Measurements from ENCODE around the gene ENTPD8. TPM values are rescaled to one million over a fixed set of nuclear protein-coding genes. Genes with fewer than 3 reads are reported as not detected.

The ENTPD8 gene
- total and polyA plus RNA-seq, 2 donors (not counting 3 experiments of a cell fraction or from before 2014, with no cell fraction given) = 0.44 to 0.51 TPM

DNA sequence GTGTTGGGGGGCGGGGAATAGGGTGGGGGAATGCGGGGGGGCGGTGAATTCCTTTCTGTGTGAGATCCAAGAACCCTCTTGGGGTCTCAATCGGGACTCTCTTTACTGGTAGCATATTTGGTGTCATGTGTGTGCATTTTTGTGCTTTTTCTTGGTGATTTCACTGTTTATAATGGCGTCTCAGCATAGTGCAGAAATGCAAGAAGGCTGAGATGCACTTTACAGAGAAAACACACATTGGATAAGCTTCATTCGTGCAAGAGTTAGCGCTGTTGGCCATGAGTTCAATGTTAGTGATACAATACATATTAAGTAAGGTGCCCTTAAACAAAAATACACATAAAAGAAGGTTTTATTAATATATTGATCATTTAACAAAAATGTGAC is 771 bp upstream of the ENTPD8 start:
- H3K27me3 ChIP-seq (ENCODE audit: control insufficient read depth in 2 of 2, insufficient read depth in 2 of 2, low read length in 2 of 2) = no peaks in the 10 kb centered on the region
- H3K27ac ChIP-seq (ENCODE audit: insufficient read depth, low read depth, low read length) = no peak overlapping the region
- CTCF ChIA-PET = interaction anchor here (1.1 to 3.8 kb wide), 6 partner anchors 8 to 155 kb away, joined by 3 to 31 read pairs (median 8); partner anchors contain the start of genes EXD3, NOXA1 and NRARP
- FAIRE-seq (no peak), DNase-seq (ENCODE audit: low read depth, low spot score) (no peak)
- intact Hi-C loops (cut with micrococcal nuclease) = no loop called here
- H3K9me3 ChIP-seq (replicated peaks; ENCODE audit: control insufficient read depth, insufficient read depth, low read length) = no peaks in the 10 kb centered on the region
- BruUV-seq (replicated peaks) = no TSS peak
- dilution Hi-C loops (cut with MboI; ENCODE audit: extremely low pct_ligation_motif_present, low sequenced_read_pairs) = no loop called here
- H3K4me3 ChIP-seq (replicated peaks in 1 of 3; ENCODE audit: insufficient read depth in 1 of 3, low read depth in 1 of 3, low read length in 3 of 3) = no peak overlapping the region
- H3K4me1 ChIP-seq (ENCODE audit: control insufficient read depth, extremely low read depth, insufficient read depth, low read length) = no peaks in the 10 kb centered on the region
- H3K79me2 ChIP-seq (ENCODE audit: control insufficient read depth, insufficient read depth, low read length) = no peaks in the 10 kb centered on the region
- no peaks in the 10 kb centered on the region for H4K20me1 ChIP-seq (replicated peaks; ENCODE audit: control insufficient read depth, extremely low read depth, insufficient read depth, low read length)
- TF ChIP-seq POLR2AphosphoS5 (IDR thresholded peaks at IDR 0.05; ENCODE audit: insufficient read depth, low read depth, low read length) (no peak), FOS (IDR thresholded peaks at IDR 0.05; ENCODE audit: borderline replicate concordance, insufficient read depth, low read length) (no peak), POLR2A (IDR thresholded peaks at IDR 0.05; ENCODE audit: low read depth, low read length) (no peak), MYC (IDR thresholded peaks at IDR 0.05; ENCODE audit: low read depth, low read length) (no peak), GATA2 (IDR thresholded peaks at IDR 0.05; ENCODE audit: insufficient read depth, insufficient read length, low read depth, low read length) (no peak), EZH2 (IDR thresholded peaks at IDR 0.05; ENCODE audit: borderline replicate concordance, low read depth, low read length, severe bottlenecking) (no peak), JUN (IDR thresholded peaks at IDR 0.05; ENCODE audit: borderline replicate concordance, insufficient read depth, insufficient read length, low read depth) (no peak)
- TF ChIP-seq, protein P1, sequence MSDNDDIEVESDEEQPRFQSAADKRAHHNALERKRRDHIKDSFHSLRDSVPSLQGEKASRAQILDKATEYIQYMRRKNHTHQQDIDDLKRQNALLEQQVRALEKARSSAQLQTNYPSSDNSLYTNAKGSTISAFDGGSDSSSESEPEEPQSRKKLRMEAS (IDR thresholded peaks at IDR 0.05; ENCODE audit: insufficient read depth, insufficient read length) = no peak
- TF ChIP-seq, protein P2, sequence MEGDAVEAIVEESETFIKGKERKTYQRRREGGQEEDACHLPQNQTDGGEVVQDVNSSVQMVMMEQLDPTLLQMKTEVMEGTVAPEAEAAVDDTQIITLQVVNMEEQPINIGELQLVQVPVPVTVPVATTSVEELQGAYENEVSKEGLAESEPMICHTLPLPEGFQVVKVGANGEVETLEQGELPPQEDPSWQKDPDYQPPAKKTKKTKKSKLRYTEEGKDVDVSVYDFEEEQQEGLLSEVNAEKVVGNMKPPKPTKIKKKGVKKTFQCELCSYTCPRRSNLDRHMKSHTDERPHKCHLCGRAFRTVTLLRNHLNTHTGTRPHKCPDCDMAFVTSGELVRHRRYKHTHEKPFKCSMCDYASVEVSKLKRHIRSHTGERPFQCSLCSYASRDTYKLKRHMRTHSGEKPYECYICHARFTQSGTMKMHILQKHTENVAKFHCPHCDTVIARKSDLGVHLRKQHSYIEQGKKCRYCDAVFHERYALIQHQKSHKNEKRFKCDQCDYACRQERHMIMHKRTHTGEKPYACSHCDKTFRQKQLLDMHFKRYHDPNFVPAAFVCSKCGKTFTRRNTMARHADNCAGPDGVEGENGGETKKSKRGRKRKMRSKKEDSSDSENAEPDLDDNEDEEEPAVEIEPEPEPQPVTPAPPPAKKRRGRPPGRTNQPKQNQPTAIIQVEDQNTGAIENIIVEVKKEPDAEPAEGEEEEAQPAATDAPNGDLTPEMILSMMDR (IDR thresholded peaks at IDR 0.05; ENCODE audit: extremely low read depth in 1 of 2, insufficient read depth in 1 of 2, low read depth in 1 of 2, low read length in 2 of 2) = no peak
- POLR2A ChIA-PET = no interaction called here
- no peak overlapping the region for H3K9ac ChIP-seq (replicated peaks; ENCODE audit: extremely low read depth, insufficient read depth, low read length)
- no peaks in the 10 kb centered on the region for H3K36me3 ChIP-seq (ENCODE audit: control insufficient read depth in 2 of 2, extremely low read depth in 1 of 2, insufficient read depth in 2 of 2, low read length in 2 of 2)
- no peak overlapping the region for H2AFZ ChIP-seq (ENCODE audit: low read depth, low read length)
- H3K4me2 ChIP-seq (ENCODE audit: insufficient read depth, low read length) = no peak overlapping the region
- no peaks in the 10 kb centered on the region for H3K9me1 ChIP-seq (replicated peaks; ENCODE audit: control insufficient read depth, extremely low read depth, insufficient read depth, low read length)

Measured in endothelial cell of umbilical vein (primary cell).